Astrocyte (in vitro differentiated cells and primary cell): ENCODE data around the gene GGT1.
"Not testable (repeated sequence)": the region's sequence is repeated elsewhere in the genome, so short reads cannot be mapped to it uniquely, and the experiment has no call there.

Experiments
- EZH2 ChIP-seq: IDR thresholded peaks from 2 replicates; pipeline ENCODE4 v1.6.1; 2012; ENCODE audit warnings: mild to moderate bottlenecking, low read length, inconsistent platforms; ENCODE audit not compliant: insufficient read depth
- TF ChIP-seq, protein P1 (sequence below): IDR thresholded peaks from 2 replicates; pipeline ENCODE4 v1.5.1; 2011; ENCODE audit warnings: low read depth, mild to moderate bottlenecking, inconsistent platforms, low read length, moderate library complexity; ENCODE audit not compliant: insufficient read depth

DNA sequence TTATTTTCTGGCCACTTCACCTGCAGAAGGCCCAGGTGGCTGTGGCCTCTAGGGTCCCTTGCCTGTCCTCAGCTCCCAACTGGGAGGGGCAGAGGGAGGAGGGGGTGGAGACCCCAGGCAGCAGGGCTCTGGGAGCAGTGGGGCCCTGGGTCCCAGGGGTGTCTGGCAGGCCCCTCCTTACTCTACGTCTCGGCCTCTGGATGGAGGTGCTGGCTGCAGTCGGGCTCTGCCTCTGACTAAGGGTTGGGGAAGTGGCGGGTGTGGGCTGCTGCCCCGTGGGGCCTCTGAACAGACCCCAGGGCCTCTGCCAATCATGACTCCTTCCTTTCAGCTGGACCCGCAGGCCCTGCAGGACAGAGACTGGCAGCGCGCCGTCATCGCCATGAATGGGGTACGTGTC, 41.4 kb downstream of the GGT1 start:
- TF ChIP-seq EZH2, result not testable (repeated sequence)
- TF ChIP-seq, protein P1, sequence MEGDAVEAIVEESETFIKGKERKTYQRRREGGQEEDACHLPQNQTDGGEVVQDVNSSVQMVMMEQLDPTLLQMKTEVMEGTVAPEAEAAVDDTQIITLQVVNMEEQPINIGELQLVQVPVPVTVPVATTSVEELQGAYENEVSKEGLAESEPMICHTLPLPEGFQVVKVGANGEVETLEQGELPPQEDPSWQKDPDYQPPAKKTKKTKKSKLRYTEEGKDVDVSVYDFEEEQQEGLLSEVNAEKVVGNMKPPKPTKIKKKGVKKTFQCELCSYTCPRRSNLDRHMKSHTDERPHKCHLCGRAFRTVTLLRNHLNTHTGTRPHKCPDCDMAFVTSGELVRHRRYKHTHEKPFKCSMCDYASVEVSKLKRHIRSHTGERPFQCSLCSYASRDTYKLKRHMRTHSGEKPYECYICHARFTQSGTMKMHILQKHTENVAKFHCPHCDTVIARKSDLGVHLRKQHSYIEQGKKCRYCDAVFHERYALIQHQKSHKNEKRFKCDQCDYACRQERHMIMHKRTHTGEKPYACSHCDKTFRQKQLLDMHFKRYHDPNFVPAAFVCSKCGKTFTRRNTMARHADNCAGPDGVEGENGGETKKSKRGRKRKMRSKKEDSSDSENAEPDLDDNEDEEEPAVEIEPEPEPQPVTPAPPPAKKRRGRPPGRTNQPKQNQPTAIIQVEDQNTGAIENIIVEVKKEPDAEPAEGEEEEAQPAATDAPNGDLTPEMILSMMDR, result not testable (repeated sequence)
